ENCODE measurements around the gene PLA2G4F.
"Not testable (repeated sequence)": the region's sequence is repeated elsewhere in the genome, so short reads cannot be mapped to it uniquely, and the experiment has no call there.

Gene PLA2G4F

GRCh38 chr15:42092398-42093318 is 63.8 kb downstream of the PLA2G4F start:
- DNase-seq, result no peak

- not testable (repeated sequence) for DNase-seq
These were observed 64.6 kb downstream of the PLA2G4F start for GRCh38 chr15:42091753-42092397.

GRCh38 chr15:42090781-42091180 is 65.7 kb downstream of the PLA2G4F start:
- DNase-seq, result no peak

GRCh38 chr15:42090370-42090769 is 66.1 kb downstream of the PLA2G4F start:
- DNase-seq, result no peak

GRCh38 chr15:42089942-42090341 is 66.5 kb downstream of the PLA2G4F start:
- no peak for DNase-seq
